Glutamatergic neuron (in vitro differentiated cells): ENCODE data around the gene FGGY. TPM values are rescaled to one million over a fixed set of nuclear protein-coding genes. Genes with fewer than 3 reads are reported as not detected.

Source experiments
- DNase-seq: peaks from one replicate; pipeline ENCODE4 v3.0.0; 2022
- H3K27ac Mint-ChIP-seq: one replicate; pipeline ENCODE4 v1.8.0; 2020; ENCODE audit warnings: mild to moderate bottlenecking, mixed read lengths, inconsistent platforms; ENCODE audit not compliant: unreplicated experiment
- H3K27me3 Mint-ChIP-seq: one replicate; pipeline ENCODE4 v1.8.0; 2020; ENCODE audit warnings: mild to moderate bottlenecking, moderate library complexity, mixed read lengths, inconsistent platforms; ENCODE audit not compliant: unreplicated experiment
- H3K36me3 Mint-ChIP-seq: one replicate; pipeline ENCODE4 v1.8.0; 2020; ENCODE audit warnings: mild to moderate bottlenecking, mixed read lengths, inconsistent platforms; ENCODE audit not compliant: unreplicated experiment
- H3K4me1 Mint-ChIP-seq: one replicate; pipeline ENCODE4 v1.8.0; 2020; ENCODE audit warnings: mild to moderate bottlenecking, low read depth, mixed read lengths, inconsistent platforms; ENCODE audit not compliant: unreplicated experiment
- H3K4me3 Mint-ChIP-seq: one replicate; pipeline ENCODE4 v1.8.0; 2020; ENCODE audit warnings: mild to moderate bottlenecking, mixed read lengths, inconsistent platforms; ENCODE audit not compliant: unreplicated experiment
- H3K9me3 Mint-ChIP-seq: one replicate; pipeline ENCODE4 v1.8.0; 2020; ENCODE audit warnings: mild to moderate bottlenecking, moderate library complexity, mixed read lengths, inconsistent platforms; ENCODE audit not compliant: unreplicated experiment
- CTCF ChIP-seq: fragments of 200-600 bp; sonication (generic); IDR thresholded peaks from one replicate; pipeline ENCODE4 v1.5.0; 2021; ENCODE audit not compliant: partially characterized antibody, unreplicated experiment
- total RNA-seq: library from RNA; stranded (reverse); fragmentation: NEBNext Ultra II Directional; extraction: Animal tissue kit (Norgen Biotek cat#: 25700); gene quantifications from one replicate; pipeline ENCODE4 v1.2.1, GENCODE V29; 2021; ENCODE audit not compliant: unreplicated experiment

Gene FGGY
- total RNA-seq, 1 donor from 2014 or later: 11.6 TPM

GRCh38 chr1:59512702-59513101, 215.8 kb downstream of the FGGY start:
- no peaks in the 10 kb centered on the region for H3K36me3 Mint-ChIP-seq
- TF ChIP-seq CTCF: no peak
- no peak for DNase-seq
- peaks cover 2% of the 10 kb centered on the region for H3K27me3 Mint-ChIP-seq
- H3K27ac Mint-ChIP-seq: no peak overlapping the region
- H3K4me3 Mint-ChIP-seq: no peak overlapping the region
- H3K9me3 Mint-ChIP-seq: no peaks in the 10 kb centered on the region
- H3K4me1 Mint-ChIP-seq: peaks cover 12% of the 10 kb centered on the region

- H3K27me3 Mint-ChIP-seq: peaks cover 2% of the 10 kb centered on the region
- no peak for DNase-seq
- no peaks in the 10 kb centered on the region for H3K36me3 Mint-ChIP-seq
- no peak overlapping the region for H3K4me3 Mint-ChIP-seq
- no peak for TF ChIP-seq CTCF
- H3K9me3 Mint-ChIP-seq: no peaks in the 10 kb centered on the region
- H3K4me1 Mint-ChIP-seq: peaks cover 9% of the 10 kb centered on the region
- H3K27ac Mint-ChIP-seq: no peak overlapping the region
Measured at GRCh38 chr1:59514061-59514909, 217.4 kb downstream of the FGGY start.

GRCh38 chr1:59516881-59517280, 220.0 kb downstream of the FGGY start:
- H3K4me1 Mint-ChIP-seq: peaks cover 2% of the 10 kb centered on the region
- no peak overlapping the region for H3K27ac Mint-ChIP-seq
- H3K4me3 Mint-ChIP-seq: no peak overlapping the region

GRCh38 chr1:59520194-59520593, 223.3 kb downstream of the FGGY start:
- peaks cover 2% of the 10 kb centered on the region for H3K27me3 Mint-ChIP-seq
- peaks cover 2% of the 10 kb centered on the region for H3K9me3 Mint-ChIP-seq
- no peak for DNase-seq
- H3K27ac Mint-ChIP-seq: no peak overlapping the region
- no peak overlapping the region for H3K4me3 Mint-ChIP-seq
- no peak for TF ChIP-seq CTCF
- no peaks in the 10 kb centered on the region for H3K36me3 Mint-ChIP-seq
- H3K4me1 Mint-ChIP-seq: no peaks in the 10 kb centered on the region

More at GRCh38 chr1:59516881-59517280, 220.0 kb downstream of the FGGY start:
- H3K36me3 Mint-ChIP-seq: no peaks in the 10 kb centered on the region
- peaks cover 2% of the 10 kb centered on the region for H3K27me3 Mint-ChIP-seq
- DNase-seq: no peak
- TF ChIP-seq CTCF: no peak
- no peaks in the 10 kb centered on the region for H3K9me3 Mint-ChIP-seq

GRCh38 chr1:59520827-59521418, 224.0 kb downstream of the FGGY start:
- no peak for DNase-seq
- Mint-ChIP-seq H3K4me3 (no peak overlapping the region), H3K36me3 (no peaks in the 10 kb centered on the region), H3K27ac (no peak overlapping the region), H3K27me3 (no peaks in the 10 kb centered on the region), H3K9me3 (peaks cover 2% of the 10 kb centered on the region), H3K4me1 (no peaks in the 10 kb centered on the region)
- no peak for TF ChIP-seq CTCF
